K562 (cell line): ENCODE measurements around the gene PCBP4. TPM values are rescaled to one million over a fixed set of nuclear protein-coding genes. Genes with fewer than 3 reads are reported as not detected.

Experiments
- ATAC-seq: fragments of 200-7000 bp; cut with Tn5 transposase; 3 replicates; pipeline ENCODE4 v1.9.1; 2020; ENCODE audit warnings: moderate library complexity
- BruUV-seq: library from RNA; stranded (reverse); fragments of 400-500 nt; replicated peaks from 2 replicates; lab custom pipeline; 2021; lab: Mats Ljungman, UMichigan
- CTCF ChIA-PET: fragments of 300-600 bp; formaldehyde crosslinking; extraction: SDS; loops from one replicate; lab custom pipeline; 2021; ENCODE audit warnings: low intra/inter-chr PET ratio; lab: Yijun Ruan, JAX
- POLR2A ChIA-PET: fragments of 300-600, 350-650 bp; sonication (Branson Sonifier 250); formaldehyde crosslinking; extraction: SDS; loops from one replicate; lab custom pipeline; 2021; ENCODE audit warnings: antibody characterized with exemption, inconsistent platforms; lab: Yijun Ruan, JAX
- DNase-seq, 4 experiments: peaks; one replicate each; pipeline versions ENCODE4 v3.0.0 to v3.0.0-alpha.2; 2011 to 2018; ENCODE audit warnings: low spot score in 3 of 4, mixed read lengths in 3 of 4; ENCODE audit errors: extremely low read depth in 1 of 4
- FAIRE-seq: peaks from 2 replicates; lab custom pipeline; 2011; peaks lifted over from hg19 to GRCh38; lab: Jason Lieb, UNC
- H2AFZ ChIP-seq: 2 replicates; pipeline ENCODE4 v1.6.0; 2011; ENCODE audit warnings: low read depth, low read length, control low read depth, inconsistent platforms
- H3K27ac ChIP-seq: fragments of 200-600 bp; 3 replicates; pipeline ENCODE4 v1.8.0; 2011; ENCODE audit warnings: low read depth, mild to moderate bottlenecking, control low read depth, inconsistent platforms, low read length, moderate library complexity, mixed read lengths; ENCODE audit errors: extremely low read depth
- H3K27me3 ChIP-seq, 2 experiments: fragments of 300-600 bp in 1 of 2; 2 replicates in 1 of 2; 3 replicates in 1 of 2; pipeline versions ENCODE4 v1.6.0 to v1.8.0; 2011; ENCODE audit warnings: inconsistent platforms in 2 of 2, low read length in 2 of 2, mild to moderate bottlenecking in 1 of 2, mixed read lengths in 1 of 2, moderate library complexity in 1 of 2; ENCODE audit not compliant: control insufficient read depth in 2 of 2, insufficient read depth in 2 of 2
- H3K36me3 ChIP-seq: fragments of 300-600 bp; 3 replicates; pipeline ENCODE4 v1.8.0; 2011; ENCODE audit warnings: mild to moderate bottlenecking, low read length, inconsistent platforms; ENCODE audit not compliant: control insufficient read depth, insufficient read depth
- H3K4me1 ChIP-seq, 2 experiments: fragments of 200-600 bp in 1 of 2; replicated peaks in 1 of 2; 2 replicates in 1 of 2; 3 replicates in 1 of 2; pipeline versions ENCODE4 v1.5.1 to v1.8.0; 2011; ENCODE audit warnings: inconsistent platforms in 2 of 2, low read length in 2 of 2, mild to moderate bottlenecking in 1 of 2, mixed read lengths in 1 of 2, moderate library complexity in 1 of 2; ENCODE audit not compliant: control insufficient read depth in 2 of 2, insufficient read depth in 2 of 2
- H3K4me2 ChIP-seq: 2 replicates; pipeline ENCODE4 v1.6.1; 2011; ENCODE audit warnings: low read length, control low read depth, inconsistent platforms, mixed read lengths; ENCODE audit not compliant: insufficient read depth
- H3K4me3 ChIP-seq: fragments of 200-600 bp; sonication (generic), shearing (Covaris generic); 2 replicates; pipeline ENCODE4 v1.5.1; 2016; ENCODE audit warnings: control low read depth, inconsistent platforms
- H3K79me2 ChIP-seq: fragments of 200-600 bp; 3 replicates; pipeline ENCODE4 v1.8.0; 2011; ENCODE audit warnings: low read length, inconsistent platforms; ENCODE audit not compliant: control insufficient read depth, insufficient read depth
- H3K9ac ChIP-seq, 2 experiments: 2 replicates each; pipeline versions ENCODE4 v1.6.0 to v1.6.1; 2011; ENCODE audit warnings: low read depth in 2 of 2, low read length in 2 of 2, control low read depth in 1 of 2, inconsistent platforms in 1 of 2, mild to moderate bottlenecking in 1 of 2, mixed read lengths in 1 of 2; ENCODE audit not compliant: insufficient read depth in 1 of 2
- H3K9me1 ChIP-seq: one replicate; pipeline ENCODE4 v1.6.0; 2011; ENCODE audit warnings: inconsistent platforms, mild to moderate bottlenecking, low read length, moderate library complexity; ENCODE audit not compliant: control insufficient read depth, insufficient read depth
- H3K9me3 ChIP-seq: replicated peaks from 2 replicates; pipeline ENCODE4 v1.5.1; 2011; ENCODE audit warnings: low read depth, low read length, inconsistent platforms; ENCODE audit not compliant: control insufficient read depth, insufficient read depth
- H4K20me1 ChIP-seq: replicated peaks from 2 replicates; pipeline ENCODE4 v1.6.1; 2011; ENCODE audit warnings: low read length, inconsistent platforms, mixed read lengths; ENCODE audit not compliant: control insufficient read depth, insufficient read depth
- RAD21 ChIP-seq, 2 experiments: fragments of 250-450 bp in 1 of 2; fragments of 450-650 bp in 1 of 2; sonication (Bioruptor Pico) in 1 of 2; formaldehyde crosslinking in 1 of 2; IDR thresholded peaks in 1 of 2; conservative IDR thresholded peaks in 1 of 2; 2 replicates each; pipeline versions ENCODE4 v1.4.0 to v1.8.0; 2020 to 2022; ENCODE audit warnings: mild to moderate bottlenecking in 2 of 2, moderate library complexity in 1 of 2
- SMC3 ChIP-seq: conservative IDR thresholded peaks from 2 replicates; pipeline ENCODE4 v1.6.1; 2011; ENCODE audit warnings: low read depth, low read length, improper control_type of control experiment; ENCODE audit not compliant: insufficient read depth
- WGBS: fragments of 100-300 bp; shearing (Covaris generic); methylation state at CpG from one replicate; pipeline ENCODE4 v1.1.6; 2016; ENCODE audit warnings: low coverage, mixed read lengths; ENCODE audit not compliant: insufficient coverage; ENCODE audit errors: missing lambda C conversion rate; 5-methylcytosine and 5-hydroxymethylcytosine counted together
- in situ Hi-C: fragments of 300-500 bp; cut with MboI; formaldehyde crosslinking; loops from 4 replicates; pipeline ENCODE4 v1.15.0; 2018; ENCODE audit warnings: inconsistent platforms, mixed read lengths
- intact Hi-C: fragments of 100-400 bp; cut with micrococcal nuclease; formaldehyde crosslinking; loops from 2 replicates; pipeline ENCODE4 v1.14.2; 2022
- polyA plus RNA-seq, 8 experiments: library from polyadenylated mRNA; depleted of rRNA in 4 of 8; stranded (reverse) in 5 of 8; unstranded in 3 of 8; fragments of >200 nt; fragmentation: Nextera tagmentation in 2 of 8; fragmentation: Illumina TruSeq in 1 of 8; extraction: Ambion mirVana in 2 of 8; extraction: Trizol in 1 of 8; gene quantifications; 2 replicates each; pipeline versions ENCODE4 v1.2.1 to v1.2.3, GENCODE V29; 2011 to 2014; ENCODE audit warnings: inconsistent platforms in 1 of 8, missing spikeins in 1 of 8
- total RNA-seq, 7 experiments: library from RNA; depleted of rRNA in 6 of 7; stranded (reverse); fragments of >200 nt in 6 of 7; fragmentation: Illumina TruSeq in 2 of 7; extraction: Trizol in 2 of 7; gene quantifications; 2 replicates each; pipeline versions ENCODE4 v1.2.1 to v1.2.3, GENCODE V29; 2011 to 2021; ENCODE audit warnings: low replicate concordance in 1 of 7
- TF ChIP-seq, protein P1 (sequence below): fragments of 450-650 bp; formaldehyde crosslinking; IDR thresholded peaks from 2 replicates; pipeline ENCODE4 v1.4.0; 2020; ENCODE audit warnings: mild to moderate bottlenecking, moderate library complexity
- TF ChIP-seq, protein P2 (sequence below): sonication (generic); formaldehyde crosslinking; IDR thresholded peaks from 2 replicates; pipeline ENCODE4 v1.8.0; 2022; ENCODE audit warnings: missing genetic modification reagents, mild to moderate bottlenecking, moderate library complexity, borderline replicate concordance
- TF ChIP-seq, protein P3 (sequence below), 3 experiments: IDR thresholded peaks in 2 of 3; conservative IDR thresholded peaks in 1 of 3; 2 replicates each; pipeline ENCODE4 v1.5.1; 2011 to 2012; ENCODE audit warnings: low read length in 3 of 3, mild to moderate bottlenecking in 3 of 3, control low read depth in 2 of 3, improper control_type of control experiment in 1 of 3, inconsistent platforms in 1 of 3, low read depth in 1 of 3, mixed read lengths in 1 of 3, moderate library complexity in 1 of 3; ENCODE audit not compliant: insufficient read depth in 2 of 3

PCBP4 gene
- total and polyA plus RNA-seq, 9 of the 15 experiments (the other 6 are each of a cell fraction or from before 2014, with no cell fraction given): 0.06 to 5.8 (median 2.6) TPM

DNA sequence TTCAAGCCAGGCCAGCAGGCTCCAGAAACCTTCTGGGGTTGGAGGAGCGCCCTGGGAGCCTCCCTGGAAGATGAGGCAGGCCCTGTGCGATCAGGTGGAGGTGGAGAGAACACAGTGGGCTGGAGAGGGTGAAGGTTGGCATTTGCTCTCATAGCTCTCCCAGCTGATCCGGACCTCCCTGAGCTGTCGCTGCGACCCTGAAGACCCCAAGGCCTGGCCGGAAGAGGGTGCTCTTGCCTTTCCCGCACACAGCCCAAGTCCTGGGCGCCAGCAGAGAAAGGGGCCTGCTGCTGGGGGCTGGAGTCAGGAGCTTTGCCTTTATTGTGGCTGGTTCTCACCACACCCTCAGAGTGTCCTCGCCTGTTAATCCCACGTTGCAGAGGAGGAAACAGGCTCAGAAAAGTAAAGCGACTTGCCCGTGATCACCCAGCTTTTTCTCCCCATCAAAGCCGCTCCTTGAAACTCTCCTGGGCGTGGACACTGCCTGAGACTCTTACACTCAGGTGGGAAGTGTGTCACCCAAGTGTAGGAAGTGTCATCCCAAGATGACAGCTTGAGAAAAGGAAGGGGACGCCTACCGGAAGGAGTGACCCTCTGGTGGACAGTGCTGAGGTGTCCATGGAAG is 37.0 kb upstream of the PCBP4 start:
- Histone ChIP-seq H3K9me1 (no peaks in the 10 kb centered on the region), H3K27ac (no peak overlapping the region), H3K36me3 (no peaks in the 10 kb centered on the region), H3K27me3 (no peaks in the 10 kb centered on the region), H3K4me1 (peaks cover 26 to 39% of the 10 kb centered on the region in 2 experiments), H3K4me3 (no peak overlapping the region), H3K79me2 (no peaks in the 10 kb centered on the region), H4K20me1 (no peaks in the 10 kb centered on the region), H3K4me2 (no peak overlapping the region), H3K9me3 (no peaks in the 10 kb centered on the region), H3K9ac (peak overlapping the region in 1 of 2 experiments; percentile 76; a peak in 1 of 4 replicates), H2AFZ (no peak overlapping the region)
- in situ Hi-C loops: loop anchor here (5.0 to 25.0 kb wide), 2 partner anchors 123 to 383 kb away; no protein-coding TSS in a partner anchor
- BruUV-seq: no TSS peak
- FAIRE-seq (peak; percentile 54), ATAC-seq (peak; percentile 78), DNase-seq (peak in 2 of 4 experiments; percentile 57 to 62)
- ChIA-PET CTCF (interaction anchor here (5.3 kb wide), 1 partner anchor 140 kb away, joined by 36 read pairs; no protein-coding TSS in a partner anchor), POLR2A (interaction anchor here (0.7 to 1.2 kb wide), 6 partner anchors 8 to 69 kb away, joined by 3 to 5 read pairs (median 4); partner anchors contain the start of genes ABHD14B and RPL29)
- intact Hi-C loops: loop anchor here (5.0 kb wide), 5 partner anchors 48 to 443 kb away; partner anchors contain the start of genes GLYCTK and SEMA3G
- WGBS: 9% methylated on average over 9 of the region's 16 CpGs
- TF ChIP-seq SMC3: peak; percentile 49; the same call in 1 of the 2 replicates
- peak; percentile 65 to 81 for TF ChIP-seq RAD21 (CRISPR knock-in tag; conservative IDR thresholded peaks at IDR 0.05 in 1 of 2, IDR thresholded peaks at IDR 0.05 in 1 of 2)
- TF ChIP-seq, protein P1, sequence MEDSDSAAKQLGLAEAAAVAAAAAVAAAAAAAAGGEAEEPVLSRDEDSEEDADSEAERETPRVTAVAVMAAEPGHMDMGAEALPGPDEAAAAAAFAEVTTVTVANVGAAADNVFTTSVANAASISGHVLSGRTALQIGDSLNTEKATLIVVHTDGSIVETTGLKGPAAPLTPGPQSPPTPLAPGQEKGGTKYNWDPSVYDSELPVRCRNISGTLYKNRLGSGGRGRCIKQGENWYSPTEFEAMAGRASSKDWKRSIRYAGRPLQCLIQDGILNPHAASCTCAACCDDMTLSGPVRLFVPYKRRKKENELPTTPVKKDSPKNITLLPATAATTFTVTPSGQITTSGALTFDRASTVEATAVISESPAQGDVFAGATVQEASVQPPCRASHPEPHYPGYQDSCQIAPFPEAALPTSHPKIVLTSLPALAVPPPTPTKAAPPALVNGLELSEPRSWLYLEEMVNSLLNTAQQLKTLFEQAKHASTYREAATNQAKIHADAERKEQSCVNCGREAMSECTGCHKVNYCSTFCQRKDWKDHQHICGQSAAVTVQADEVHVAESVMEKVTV (CRISPR knock-in tag): peak; percentile 39; the same call in 1 of the 2 replicates
- TF ChIP-seq, protein P2, sequence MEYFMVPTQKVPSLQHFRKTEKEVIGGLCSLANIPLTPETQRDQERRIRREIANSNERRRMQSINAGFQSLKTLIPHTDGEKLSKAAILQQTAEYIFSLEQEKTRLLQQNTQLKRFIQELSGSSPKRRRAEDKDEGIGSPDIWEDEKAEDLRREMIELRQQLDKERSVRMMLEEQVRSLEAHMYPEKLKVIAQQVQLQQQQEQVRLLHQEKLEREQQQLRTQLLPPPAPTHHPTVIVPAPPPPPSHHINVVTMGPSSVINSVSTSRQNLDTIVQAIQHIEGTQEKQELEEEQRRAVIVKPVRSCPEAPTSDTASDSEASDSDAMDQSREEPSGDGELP (CRISPR knock-in tag): peak; percentile 63; the same call in 1 of the 2 replicates
- TF ChIP-seq, protein P3, sequence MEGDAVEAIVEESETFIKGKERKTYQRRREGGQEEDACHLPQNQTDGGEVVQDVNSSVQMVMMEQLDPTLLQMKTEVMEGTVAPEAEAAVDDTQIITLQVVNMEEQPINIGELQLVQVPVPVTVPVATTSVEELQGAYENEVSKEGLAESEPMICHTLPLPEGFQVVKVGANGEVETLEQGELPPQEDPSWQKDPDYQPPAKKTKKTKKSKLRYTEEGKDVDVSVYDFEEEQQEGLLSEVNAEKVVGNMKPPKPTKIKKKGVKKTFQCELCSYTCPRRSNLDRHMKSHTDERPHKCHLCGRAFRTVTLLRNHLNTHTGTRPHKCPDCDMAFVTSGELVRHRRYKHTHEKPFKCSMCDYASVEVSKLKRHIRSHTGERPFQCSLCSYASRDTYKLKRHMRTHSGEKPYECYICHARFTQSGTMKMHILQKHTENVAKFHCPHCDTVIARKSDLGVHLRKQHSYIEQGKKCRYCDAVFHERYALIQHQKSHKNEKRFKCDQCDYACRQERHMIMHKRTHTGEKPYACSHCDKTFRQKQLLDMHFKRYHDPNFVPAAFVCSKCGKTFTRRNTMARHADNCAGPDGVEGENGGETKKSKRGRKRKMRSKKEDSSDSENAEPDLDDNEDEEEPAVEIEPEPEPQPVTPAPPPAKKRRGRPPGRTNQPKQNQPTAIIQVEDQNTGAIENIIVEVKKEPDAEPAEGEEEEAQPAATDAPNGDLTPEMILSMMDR (IDR thresholded peaks at IDR 0.05 in 2 of 3, conservative IDR thresholded peaks at IDR 0.05 in 1 of 3; ENCODE audit: insufficient read depth in 2 of 3, low read depth in 1 of 3, low read length in 3 of 3): peak; percentile 67 to 78 (median 72)
